Measurements from ENCODE around the gene LCE5A. TPM values are rescaled to one million over a fixed set of nuclear protein-coding genes. Genes with fewer than 3 reads are reported as not detected.

Gene LCE5A
- total and polyA plus RNA-seq, 8 donors = not detected

GRCh38 chr1:152516082-152516481 is 5.5 kb downstream of the LCE5A start:
- peaks cover 0 to 25% (median 0%) of the 10 kb centered on the region in 4 donors for H3K27me3 ChIP-seq
- intact Hi-C loops (cut with DNase I) = no loop called here
- H3K4me1 ChIP-seq = no peaks in the 10 kb centered on the region
- no peak for FAIRE-seq
- WGBS, 2 donors = 61 to 63% methylated on average over 7 of the region's 7 CpGs
- no peaks in the 10 kb centered on the region for H3K36me3 ChIP-seq
- ATAC-seq = no peak
- no peaks in the 10 kb centered on the region for H3K9me3 ChIP-seq
- TF ChIP-seq, protein P1, sequence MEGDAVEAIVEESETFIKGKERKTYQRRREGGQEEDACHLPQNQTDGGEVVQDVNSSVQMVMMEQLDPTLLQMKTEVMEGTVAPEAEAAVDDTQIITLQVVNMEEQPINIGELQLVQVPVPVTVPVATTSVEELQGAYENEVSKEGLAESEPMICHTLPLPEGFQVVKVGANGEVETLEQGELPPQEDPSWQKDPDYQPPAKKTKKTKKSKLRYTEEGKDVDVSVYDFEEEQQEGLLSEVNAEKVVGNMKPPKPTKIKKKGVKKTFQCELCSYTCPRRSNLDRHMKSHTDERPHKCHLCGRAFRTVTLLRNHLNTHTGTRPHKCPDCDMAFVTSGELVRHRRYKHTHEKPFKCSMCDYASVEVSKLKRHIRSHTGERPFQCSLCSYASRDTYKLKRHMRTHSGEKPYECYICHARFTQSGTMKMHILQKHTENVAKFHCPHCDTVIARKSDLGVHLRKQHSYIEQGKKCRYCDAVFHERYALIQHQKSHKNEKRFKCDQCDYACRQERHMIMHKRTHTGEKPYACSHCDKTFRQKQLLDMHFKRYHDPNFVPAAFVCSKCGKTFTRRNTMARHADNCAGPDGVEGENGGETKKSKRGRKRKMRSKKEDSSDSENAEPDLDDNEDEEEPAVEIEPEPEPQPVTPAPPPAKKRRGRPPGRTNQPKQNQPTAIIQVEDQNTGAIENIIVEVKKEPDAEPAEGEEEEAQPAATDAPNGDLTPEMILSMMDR (IDR thresholded peaks at IDR 0.05) = no peak
- H3K4me3 ChIP-seq = no peak overlapping the region
- H3K27ac ChIP-seq = no peak overlapping the region
- DNase-seq = no peak

GRCh38 chr1:152517237-152517811 is 6.7 kb downstream of the LCE5A start:
- TF ChIP-seq, protein P1 (IDR thresholded peaks at IDR 0.05) = no peak
- Histone ChIP-seq H3K9me3 (no peaks in the 10 kb centered on the region), H3K36me3 (no peaks in the 10 kb centered on the region), H3K27me3 (peaks cover 0 to 19% (median 0%) of the 10 kb centered on the region in 4 donors), H3K4me3 (no peak overlapping the region), H3K4me1 (no peaks in the 10 kb centered on the region), H3K27ac (no peak overlapping the region)
- intact Hi-C loops (cut with DNase I) = no loop called here
- ATAC-seq (no peak), DNase-seq (no peak), FAIRE-seq (no peak)
- 50 to 53% methylated on average over 7 of the region's 7 CpGs for WGBS, 2 donors

DNA sequence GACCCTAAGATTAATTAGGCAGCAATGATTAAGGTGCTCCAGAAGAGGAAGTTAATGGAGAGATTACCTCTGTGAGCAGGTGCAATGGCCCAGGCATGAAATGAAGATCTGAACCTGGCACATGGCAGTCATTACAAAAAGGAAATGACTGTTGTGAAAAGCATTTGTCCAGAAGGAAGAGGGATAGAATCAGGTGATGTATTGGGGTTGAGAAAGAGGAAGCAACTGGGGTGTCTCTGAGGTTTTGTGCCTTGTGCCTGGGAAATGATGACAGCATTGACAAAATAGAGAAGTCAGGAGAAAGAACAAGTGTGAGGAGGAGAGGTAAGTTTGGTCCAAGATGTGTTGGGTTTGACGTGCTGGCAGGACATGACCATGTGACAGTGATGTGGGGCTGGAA is 9.2 kb downstream of the LCE5A start:
- no peaks in the 10 kb centered on the region for H3K36me3 ChIP-seq
- H3K27ac ChIP-seq = no peak overlapping the region
- no peak overlapping the region for H3K4me3 ChIP-seq
- H3K4me1 ChIP-seq = no peaks in the 10 kb centered on the region
- no peak for DNase-seq
- peak in 1 of 4 donors; percentile 19 for ATAC-seq
- intact Hi-C loops (cut with DNase I) = no loop called here
- 33 to 53% methylated on average over 1 of the region's 1 CpG for WGBS, 2 donors
- peaks cover 0 to 2% (median 0%) of the 10 kb centered on the region in 4 donors for H3K27me3 ChIP-seq
- no peaks in the 10 kb centered on the region for H3K9me3 ChIP-seq
- TF ChIP-seq, protein P1 (IDR thresholded peaks at IDR 0.05) = no peak
- FAIRE-seq = no peak

DNA sequence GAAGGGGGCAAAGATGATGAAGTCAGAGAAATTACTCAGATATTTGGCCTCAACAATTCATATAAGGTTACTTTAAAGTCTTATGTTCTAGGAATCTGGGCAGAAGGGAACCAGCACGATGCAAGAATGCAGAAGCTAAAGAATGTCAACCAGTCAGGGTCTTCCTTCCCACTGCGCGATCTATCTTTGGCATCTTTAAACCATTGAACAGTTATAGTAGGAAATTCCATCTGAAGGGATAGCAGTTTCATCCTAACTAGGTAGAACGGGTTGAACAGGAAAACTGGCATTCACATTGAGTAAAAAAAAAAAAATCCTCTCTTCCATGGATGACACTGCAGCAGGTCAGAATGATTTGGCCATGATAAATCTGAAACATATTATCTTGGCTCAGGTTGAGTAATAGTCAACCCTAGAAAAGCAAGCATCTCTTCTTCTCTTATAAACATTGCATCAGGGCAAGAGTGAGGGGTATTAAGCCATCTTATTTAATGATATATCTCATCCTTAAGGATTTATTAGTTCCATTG is 10.0 kb downstream of the LCE5A start:
- ATAC-seq = no peak

More for the DNA sequence above, 10.0 kb downstream of the LCE5A start:
- FAIRE-seq (no peak), DNase-seq (no peak)
- Histone ChIP-seq H3K27me3 (peaks cover 0 to 2% (median 0%) of the 10 kb centered on the region in 4 donors), H3K36me3 (no peaks in the 10 kb centered on the region), H3K4me1 (no peaks in the 10 kb centered on the region), H3K4me3 (no peak overlapping the region), H3K27ac (no peak overlapping the region), H3K9me3 (no peaks in the 10 kb centered on the region)
- intact Hi-C loops (cut with DNase I) = no loop called here
- TF ChIP-seq, protein P1 (IDR thresholded peaks at IDR 0.05) = no peak
- WGBS, 2 donors = 48 to 54% methylated on average over 4 of the region's 4 CpGs

Data from pancreas (tissue), 10 donors.